ENCODE results near the gene NIPAL3. TPM values are rescaled to one million over a fixed set of nuclear protein-coding genes. Genes with fewer than 3 reads are reported as not detected.

NIPAL3 gene
- total and polyA plus RNA-seq, 3 donors from 2014 or later = 11.2 to 46.0 (median 33.1) TPM

GRCh38 chr1:24384251-24385090, 31.1 kb upstream of the NIPAL3 start:
- WGBS, 2 donors = 91 to 92% methylated on average over 13 of the region's 13 CpGs
- Histone ChIP-seq H3K4me3 (no peak overlapping the region), H3K9me3 (no peaks in the 10 kb centered on the region), H3K36me3 (ENCODE audit: low read depth, missing control alignments) (no peaks in the 10 kb centered on the region), H3K27me3 (no peaks in the 10 kb centered on the region), H3K27ac (no peak overlapping the region), H3K4me1 (no peaks in the 10 kb centered on the region)
- intact Hi-C loops (cut with DNase I; ENCODE audit: low total_unique reads) = no loop called here
- TF ChIP-seq POLR2A (IDR thresholded peaks at IDR 0.05) (no peak), CTCF (IDR thresholded peaks at IDR 0.05) (no peak)
- DNase-seq = no peak

DNA sequence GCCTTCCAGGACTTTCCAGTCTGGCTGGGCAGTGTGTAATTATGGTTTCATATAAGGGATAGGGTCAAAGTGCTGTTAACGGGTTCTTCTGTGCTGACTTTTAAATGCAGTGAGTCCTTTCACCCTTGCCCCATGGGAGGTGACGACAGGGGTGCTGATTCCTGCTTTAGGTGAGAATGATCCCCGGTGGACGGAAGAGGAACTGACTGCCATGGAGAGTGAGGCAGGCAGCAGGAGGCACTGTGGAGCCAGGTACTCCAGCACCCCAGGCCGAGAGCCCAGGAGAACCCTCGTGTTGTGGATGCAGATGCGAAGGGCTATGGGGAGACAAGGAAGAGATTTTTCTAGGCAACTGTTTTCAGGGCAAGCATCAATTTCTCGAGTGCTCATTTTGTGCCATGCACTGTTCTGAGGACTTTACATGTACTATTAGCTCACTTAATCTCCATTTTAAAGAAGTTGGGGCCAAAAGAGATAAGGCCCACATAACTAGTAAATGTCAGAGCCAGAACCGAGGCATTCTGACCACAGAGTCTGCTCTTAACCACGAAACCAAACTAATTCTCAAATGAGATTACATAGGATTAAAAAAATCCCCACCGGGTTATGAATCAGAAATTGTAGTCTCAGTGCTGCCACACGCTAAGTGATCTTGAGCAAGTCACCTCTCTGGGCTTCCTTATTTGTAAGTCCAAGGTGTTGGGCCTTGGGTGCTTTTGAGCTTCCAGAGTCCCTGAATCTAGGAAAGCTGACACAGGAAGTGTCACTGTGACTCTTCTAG, 30.3 kb upstream of the NIPAL3 start:
- no peak for DNase-seq
- TF ChIP-seq CTCF (IDR thresholded peaks at IDR 0.05) = peak in 1 of 3 experiments; percentile 20
- TF ChIP-seq POLR2A (IDR thresholded peaks at IDR 0.05) = no peak
- Histone ChIP-seq H3K36me3 (ENCODE audit: low read depth, missing control alignments) (no peaks in the 10 kb centered on the region), H3K4me3 (no peak overlapping the region), H3K4me1 (no peaks in the 10 kb centered on the region), H3K27me3 (no peaks in the 10 kb centered on the region), H3K9me3 (no peaks in the 10 kb centered on the region), H3K27ac (no peak overlapping the region)
- WGBS, 2 donors = 89 to 94% methylated on average over 12 of the region's 12 CpGs
- intact Hi-C loops (cut with DNase I; ENCODE audit: low total_unique reads) = no loop called here

- intact Hi-C loops (cut with DNase I; ENCODE audit: low total_unique reads) = no loop called here
- no peaks in the 10 kb centered on the region for H3K36me3 ChIP-seq (ENCODE audit: low read depth, missing control alignments)
Measured at GRCh38 chr1:24386241-24386640, 29.4 kb upstream of the NIPAL3 start.

DNA sequence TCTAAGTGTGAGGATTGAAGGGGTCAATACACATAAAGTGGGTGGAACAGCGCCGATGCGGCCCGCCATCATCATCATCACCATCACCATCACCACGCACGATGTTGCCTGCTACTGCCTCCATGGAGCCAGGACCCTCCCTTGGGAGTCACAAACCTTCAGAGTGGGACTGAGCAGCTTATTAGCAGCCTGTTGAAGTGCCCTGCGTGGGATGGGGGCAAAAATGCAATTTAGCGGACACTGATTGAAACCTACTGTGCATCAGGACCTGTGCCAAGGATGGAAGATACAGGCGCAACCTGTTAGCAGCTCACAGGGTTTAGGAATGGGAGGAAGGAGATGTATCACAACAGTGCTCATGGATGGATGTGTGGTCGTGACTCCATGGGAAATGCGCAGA, 28.7 kb upstream of the NIPAL3 start:
- TF ChIP-seq POLR2A (IDR thresholded peaks at IDR 0.05) (no peak), CTCF (IDR thresholded peaks at IDR 0.05) (no peak)
- intact Hi-C loops (cut with DNase I; ENCODE audit: low total_unique reads) = no loop called here
- no peak for DNase-seq

More at GRCh38 chr1:24386241-24386640, 29.4 kb upstream of the NIPAL3 start:
- no peaks in the 10 kb centered on the region for H3K9me3 ChIP-seq
- DNase-seq = no peak
- H3K4me3 ChIP-seq = no peak overlapping the region
- TF ChIP-seq CTCF (IDR thresholded peaks at IDR 0.05) (no peak), POLR2A (IDR thresholded peaks at IDR 0.05) (no peak)
- no peak overlapping the region for H3K27ac ChIP-seq
- no peaks in the 10 kb centered on the region for H3K27me3 ChIP-seq
- WGBS, 2 donors = 90 to 96% methylated on average over 9 of the region's 9 CpGs
- H3K4me1 ChIP-seq = no peaks in the 10 kb centered on the region

More for the DNA sequence above, 28.7 kb upstream of the NIPAL3 start:
- no peak overlapping the region for H3K4me3 ChIP-seq
- 89 to 97% methylated on average over 11 of the region's 11 CpGs for WGBS, 2 donors
- H3K4me1 ChIP-seq = peaks cover 3% of the 10 kb centered on the region
- H3K27ac ChIP-seq = no peak overlapping the region
- H3K27me3 ChIP-seq = no peaks in the 10 kb centered on the region
- H3K36me3 ChIP-seq (ENCODE audit: low read depth, missing control alignments) = no peaks in the 10 kb centered on the region
- H3K9me3 ChIP-seq = no peaks in the 10 kb centered on the region

All from testis (tissue), 3 donors.